Neural progenitor cell (in vitro differentiated cells): ENCODE measurements around the gene RAD51AP2. TPM values are rescaled to one million over a fixed set of nuclear protein-coding genes. Genes with fewer than 3 reads are reported as not detected.
A peak's percentile ranks its signal among the peaks of the same experiment; 100 is the strongest.
"Not testable (repeated sequence)": the region's sequence is repeated elsewhere in the genome, so short reads cannot be mapped to it uniquely, and the experiment has no call there.

Source experiments
- DNase-seq: peaks from one replicate; pipeline ENCODE4 v3.0.0-alpha.2; 2016; ENCODE audit warnings: low spot score
- H2AFZ ChIP-seq: fragments of 200-600 bp; sonication (generic); replicated peaks from 2 replicates; pipeline ENCODE4 v1.6.1; 2016; ENCODE audit warnings: antibody characterized with exemption
- H3F3A ChIP-seq: fragments of 200-600 bp; sonication (generic); 2 replicates; pipeline ENCODE4 v1.6.1; 2016; ENCODE audit warnings: antibody characterized with exemption, low read depth
- H3K27ac ChIP-seq: fragments of 200-600 bp; sonication (generic); 2 replicates; pipeline ENCODE4 v1.5.1; 2016; ENCODE audit warnings: mild to moderate bottlenecking
- H3K27me3 ChIP-seq: fragments of 200-600 bp; sonication (generic); 2 replicates; pipeline ENCODE4 v1.6.1; 2016; ENCODE audit warnings: mild to moderate bottlenecking, moderate library complexity
- H3K36me3 ChIP-seq: fragments of 200-600 bp; sonication (generic); 2 replicates; pipeline ENCODE4 v1.5.1; 2016
- H3K4me1 ChIP-seq: fragments of 200-600 bp; sonication (generic); 2 replicates; pipeline ENCODE4 v1.6.1; 2016; ENCODE audit warnings: mixed run types
- H3K4me2 ChIP-seq: fragments of 200-600 bp; sonication (generic); 2 replicates; pipeline ENCODE4 v1.6.1; 2016
- H3K4me3 ChIP-seq: fragments of 200-600 bp; sonication (generic); 2 replicates; pipeline ENCODE4 v1.5.1; 2016
- H3K79me2 ChIP-seq: fragments of 200-600 bp; sonication (generic); 2 replicates; pipeline ENCODE4 v1.6.1; 2016; ENCODE audit warnings: low read depth
- H3K9ac ChIP-seq: fragments of 200-600 bp; sonication (generic); 2 replicates; pipeline ENCODE4 v1.6.1; 2016
- H3K9me3 ChIP-seq: fragments of 200-600 bp; sonication (generic); 2 replicates; pipeline ENCODE4 v1.5.1; 2016; ENCODE audit warnings: low read depth
- H4K20me1 ChIP-seq: fragments of 200-600 bp; sonication (generic); 2 replicates; pipeline ENCODE4 v1.6.1; 2016; ENCODE audit warnings: low read depth
- H3K27ac Mint-ChIP-seq: 3 replicates; pipeline ENCODE4 v1.8.0; 2021; ENCODE audit warnings: mixed read lengths
- H3K27me3 Mint-ChIP-seq: 2 replicates; pipeline ENCODE4 v1.8.0; 2022; ENCODE audit warnings: low read depth, mild to moderate bottlenecking, inconsistent platforms, moderate library complexity, mixed read lengths; ENCODE audit not compliant: insufficient read depth
- H3K36me3 Mint-ChIP-seq: 3 replicates; pipeline ENCODE4 v1.8.0; 2021; ENCODE audit warnings: mixed read lengths
- H3K4me1 Mint-ChIP-seq: 3 replicates; pipeline ENCODE4 v1.8.0; 2021; ENCODE audit warnings: mixed read lengths
- H3K4me3 Mint-ChIP-seq: 3 replicates; pipeline ENCODE4 v1.8.0; 2021; ENCODE audit warnings: mild to moderate bottlenecking, moderate library complexity, mixed read lengths
- H3K9me3 Mint-ChIP-seq: 3 replicates; pipeline ENCODE4 v1.8.0; 2020; ENCODE audit warnings: mixed read lengths
- CTCF ChIP-seq: fragments of 200-600 bp; sonication (generic); IDR thresholded peaks from 2 replicates; pipeline ENCODE4 v1.5.1; 2017; ENCODE audit warnings: antibody characterized with exemption, mild to moderate bottlenecking
- EZH2 ChIP-seq: fragments of 200-600 bp; sonication (generic); IDR thresholded peaks from 2 replicates; pipeline ENCODE4 v1.6.1; 2017; ENCODE audit warnings: antibody characterized with exemption, mild to moderate bottlenecking, moderate library complexity
- EZH2phosphoT487 ChIP-seq: fragments of 200-600 bp; sonication (generic); IDR thresholded peaks from 2 replicates; pipeline ENCODE4 v1.6.1; 2017; ENCODE audit warnings: antibody characterized with exemption
- total RNA-seq: library from RNA; depleted of rRNA; stranded (reverse); fragments of >200 nt; gene quantifications from 2 replicates; pipeline ENCODE4 v1.2.3, GENCODE V29; 2015; ENCODE audit warnings: low replicate concordance

RAD51AP2 gene
- 0.31 and 1.2 TPM in 2 replicates for total RNA-seq

- Histone ChIP-seq H3K27me3 (no peaks in the 10 kb centered on the region), H3K36me3 (no peaks in the 10 kb centered on the region), H2AFZ (peak within 1 kb of the TSS; percentile 99), H3K79me2 (no peaks in the 10 kb centered on the region), H3K4me1 (peaks cover 17% of the 10 kb centered on the region), H3K9ac (peak within 1 kb of the TSS; percentile 35), H3K4me3 (peak within 1 kb of the TSS; percentile 56), H3K9me3 (no peaks in the 10 kb centered on the region), H3K4me2 (peak within 1 kb of the TSS; percentile 90), H3F3A (peaks cover 10% of the 10 kb centered on the region), H3K27ac (peak within 1 kb of the TSS; percentile 75), H4K20me1 (no peaks in the 10 kb centered on the region)
- H3K9me3 Mint-ChIP-seq: no peaks in the 10 kb centered on the region
- no peak for TF ChIP-seq CTCF
- no peak for TF ChIP-seq EZH2
- TF ChIP-seq EZH2phosphoT487: no peak
- H3K36me3 Mint-ChIP-seq: no peaks in the 10 kb centered on the region
- H3K4me1 Mint-ChIP-seq: peaks cover 9% of the 10 kb centered on the region
- peak within 1 kb of the TSS; percentile 84 for H3K4me3 Mint-ChIP-seq
- H3K27ac Mint-ChIP-seq: peak within 1 kb of the TSS; percentile 38
- peak; percentile 95 for DNase-seq
- no peaks in the 10 kb centered on the region for H3K27me3 Mint-ChIP-seq
These were observed at the start of gene RAD51AP2 for GRCh38 chr2:17518212-17519154. Gene RAD51AP2, minus strand, starts transcription at chr2:17518440. Its CDS starts 25 bp downstream, at chr2:17518415.

DNA sequence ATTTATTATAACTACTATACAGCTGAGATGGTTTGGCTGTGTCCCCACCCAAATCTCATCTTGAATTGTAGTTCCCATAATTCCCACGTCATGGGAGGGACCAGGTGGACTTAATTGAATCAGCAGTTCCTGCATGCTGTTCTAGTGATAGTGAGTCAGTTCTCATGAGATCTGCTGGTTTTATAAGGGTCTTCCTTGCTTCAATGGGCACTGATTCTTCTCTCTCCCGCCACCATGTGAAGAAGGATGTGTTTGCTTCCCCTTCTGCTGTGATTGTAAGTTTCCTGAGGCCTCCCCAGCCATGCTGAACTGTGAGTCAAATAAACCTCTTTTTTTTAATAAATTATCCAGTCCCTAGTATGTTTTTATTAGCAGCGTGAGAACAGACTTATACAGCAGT is 47.5 kb upstream of the RAD51AP2 start:
- not testable (repeated sequence) for H3K27me3 ChIP-seq, DNase-seq, H3K4me3 ChIP-seq, H3K36me3 Mint-ChIP-seq, H3K4me2 ChIP-seq, H3K4me3 Mint-ChIP-seq, H3K9me3 Mint-ChIP-seq, H3K27ac Mint-ChIP-seq, H3K27ac ChIP-seq, H2AFZ ChIP-seq, H3K4me1 Mint-ChIP-seq, H3K9me3 ChIP-seq, H3F3A ChIP-seq, H3K4me1 ChIP-seq, H4K20me1 ChIP-seq, H3K9ac ChIP-seq, H3K27me3 Mint-ChIP-seq
- Histone ChIP-seq H3K79me2 (peaks cover 95% of the 10 kb centered on the region), H3K36me3 (peaks cover 16% of the 10 kb centered on the region)

- peaks cover 78% of the 10 kb centered on the region for H3K4me1 ChIP-seq
- H3K27me3 Mint-ChIP-seq: peaks cover 4% of the 10 kb centered on the region
- peaks cover 2% of the 10 kb centered on the region for H3K9me3 Mint-ChIP-seq
- no peak overlapping the region for H2AFZ ChIP-seq
- H3K27ac Mint-ChIP-seq: no peak overlapping the region
- DNase-seq: peak; percentile 18
- TF ChIP-seq EZH2phosphoT487 (no peak), EZH2 (no peak), CTCF (no peak)
- no peaks in the 10 kb centered on the region for H3K9me3 ChIP-seq
- H3K36me3 Mint-ChIP-seq: no peaks in the 10 kb centered on the region
- H3K27me3 ChIP-seq: no peaks in the 10 kb centered on the region
- H3K79me2 ChIP-seq: peaks cover 95% of the 10 kb centered on the region
- peaks cover 7% of the 10 kb centered on the region for H3K4me1 Mint-ChIP-seq
- H3K9ac ChIP-seq: no peak overlapping the region
- peak overlapping the region; percentile 80 for H3K4me2 ChIP-seq
- H3F3A ChIP-seq: peaks cover 35% of the 10 kb centered on the region
- H3K4me3 ChIP-seq: peak overlapping the region; percentile 1
- H3K4me3 Mint-ChIP-seq: no peak overlapping the region
- H3K36me3 ChIP-seq: no peaks in the 10 kb centered on the region
- peak overlapping the region; percentile 92 for H3K27ac ChIP-seq
- H4K20me1 ChIP-seq: no peaks in the 10 kb centered on the region
These were observed 40.6 kb upstream of the RAD51AP2 start for GRCh38 chr2:17558878-17559277.

GRCh38 chr2:17558053-17558452 is 39.8 kb upstream of the RAD51AP2 start:
- H3K27ac Mint-ChIP-seq: no peak overlapping the region
- Histone ChIP-seq H3K27me3 (no peaks in the 10 kb centered on the region), H3K4me2 (peak overlapping the region; percentile 80), H3K4me1 (peaks cover 85% of the 10 kb centered on the region), H3K36me3 (no peaks in the 10 kb centered on the region), H4K20me1 (no peaks in the 10 kb centered on the region), H2AFZ (no peak overlapping the region), H3K27ac (peak overlapping the region; percentile 92), H3K79me2 (peaks cover 95% of the 10 kb centered on the region), H3K4me3 (peak overlapping the region; percentile 36), H3K9ac (no peak overlapping the region), H3F3A (peaks cover 35% of the 10 kb centered on the region), H3K9me3 (no peaks in the 10 kb centered on the region)
- DNase-seq: no peak
- H3K36me3 Mint-ChIP-seq: no peaks in the 10 kb centered on the region
- TF ChIP-seq EZH2 (no peak), CTCF (no peak), EZH2phosphoT487 (no peak)
- H3K27me3 Mint-ChIP-seq: peaks cover 4% of the 10 kb centered on the region
- no peak overlapping the region for H3K4me3 Mint-ChIP-seq
- H3K4me1 Mint-ChIP-seq: peaks cover 7% of the 10 kb centered on the region
- peaks cover 2% of the 10 kb centered on the region for H3K9me3 Mint-ChIP-seq
